SK-N-SH treated with all-trans-retinoic acid at 6 μM for 48 hours (cell line): ENCODE measurements around the gene CPNE5.

Experiments used
- ATAC-seq: fragments of 200-7000 bp; cut with Tn5 transposase; 3 replicates; pipeline ENCODE4 v1.9.1; 2020; ENCODE audit warnings: mild to moderate bottlenecking, moderate library complexity
- ARNTL ChIP-seq: fragments of 450-650 bp; formaldehyde crosslinking; IDR thresholded peaks from 2 replicates; pipeline ENCODE4 v1.5.0; 2020; ENCODE audit warnings: low read depth, mild to moderate bottlenecking, moderate library complexity, borderline replicate concordance
- BACH2 ChIP-seq: fragments of 250-450 bp; sonication (Bioruptor Pico); IDR thresholded peaks from 2 replicates; pipeline ENCODE4 v1.9.0; 2021; ENCODE audit warnings: mild to moderate bottlenecking, borderline replicate concordance
- CSDC2 ChIP-seq: fragments of 250-450 bp; sonication (Bioruptor Pico); IDR thresholded peaks from 2 replicates; pipeline ENCODE4 v1.5.0; 2020; ENCODE audit warnings: mild to moderate bottlenecking, moderate library complexity
- ESRRG ChIP-seq: fragments of 250-450 bp; sonication (Bioruptor Pico); IDR thresholded peaks from 2 replicates; pipeline ENCODE4 v1.6.1; 2021; ENCODE audit warnings: mild to moderate bottlenecking
- GLIS3 ChIP-seq: fragments of 250-450 bp; sonication (Bioruptor Pico); IDR thresholded peaks from 2 replicates; pipeline ENCODE4 v1.5.0; 2020; ENCODE audit warnings: mild to moderate bottlenecking, moderate library complexity
- ISL1 ChIP-seq: fragments of 250-450 bp; sonication (Bioruptor Pico); IDR thresholded peaks from 2 replicates; pipeline ENCODE4 v2.1.2; 2022; ENCODE audit warnings: mild to moderate bottlenecking, moderate library complexity
- OSR1 ChIP-seq: fragments of 250-450 bp; sonication (Bioruptor Pico); IDR thresholded peaks from 2 replicates; pipeline ENCODE4 v1.8.0; 2022; ENCODE audit warnings: moderate library complexity, mild to moderate bottlenecking, inconsistent platforms
- PPARA ChIP-seq: fragments of 250-450 bp; sonication (Bioruptor Pico); IDR thresholded peaks from 2 replicates; pipeline ENCODE4 v1.5.0; 2020; ENCODE audit warnings: mild to moderate bottlenecking, borderline replicate concordance
- RARB ChIP-seq: fragments of 250-450 bp; sonication (Bioruptor Pico); IDR thresholded peaks from 2 replicates; pipeline ENCODE4 v1.8.0; 2021; ENCODE audit warnings: mild to moderate bottlenecking, moderate library complexity
- SNAI2 ChIP-seq: fragments of 250-450 bp; sonication (Bioruptor Pico); IDR thresholded peaks from 2 replicates; pipeline ENCODE4 v1.5.0; 2020; ENCODE audit warnings: mild to moderate bottlenecking, moderate library complexity
- TCF4 ChIP-seq: fragments of 250-450 bp; sonication (Bioruptor Pico); IDR thresholded peaks from 2 replicates; pipeline ENCODE4 v1.8.0; 2021; ENCODE audit warnings: mild to moderate bottlenecking, moderate library complexity, borderline replicate concordance
- TOX ChIP-seq: fragments of 250-450 bp; sonication (Bioruptor Pico); IDR thresholded peaks from 2 replicates; pipeline ENCODE4 v1.8.0; 2021; ENCODE audit warnings: mild to moderate bottlenecking, moderate library complexity, borderline replicate concordance
- ZC3H10 ChIP-seq: fragments of 250-450 bp; sonication (Bioruptor Pico); IDR thresholded peaks from 2 replicates; pipeline ENCODE4 v1.5.1; 2021; ENCODE audit warnings: mild to moderate bottlenecking, moderate library complexity
- ZFP3 ChIP-seq: fragments of 250-450 bp; sonication (Bioruptor Pico); IDR thresholded peaks from 2 replicates; pipeline ENCODE4 v1.5.0; 2020; ENCODE audit warnings: mild to moderate bottlenecking, moderate library complexity
- ZFP30 ChIP-seq: fragments of 450-650 bp; formaldehyde crosslinking; IDR thresholded peaks from 2 replicates; pipeline ENCODE4 v1.5.0; 2022; ENCODE audit warnings: mild to moderate bottlenecking, moderate library complexity
- ZNF565 ChIP-seq: fragments of 450-650 bp; formaldehyde crosslinking; conservative IDR thresholded peaks from 2 replicates; pipeline ENCODE4 v1.5.0; 2020; ENCODE audit warnings: low read depth, mild to moderate bottlenecking, moderate library complexity
- ZNF70 ChIP-seq: fragments of 450-650 bp; formaldehyde crosslinking; IDR thresholded peaks from 2 replicates; pipeline ENCODE4 v1.5.0; 2020; ENCODE audit warnings: mild to moderate bottlenecking, moderate library complexity
- ZNF8 ChIP-seq: fragments of 450-650 bp; formaldehyde crosslinking; IDR thresholded peaks from 2 replicates; pipeline ENCODE4 v1.5.0; 2020; ENCODE audit warnings: mild to moderate bottlenecking, moderate library complexity
- TF ChIP-seq, protein P1 (sequence below): fragments of 250-450 bp; sonication (Bioruptor Pico); IDR thresholded peaks from 2 replicates; pipeline ENCODE4 v1.5.0; 2020; ENCODE audit warnings: mild to moderate bottlenecking, moderate library complexity
- TF ChIP-seq, protein P2 (sequence below): fragments of 250-450 bp; sonication (Bioruptor Pico); IDR thresholded peaks from 2 replicates; pipeline ENCODE4 v1.5.1; 2020; ENCODE audit warnings: low read depth, mild to moderate bottlenecking, moderate library complexity
- TF ChIP-seq, protein P3 (sequence below): fragments of 250-450 bp; sonication (Bioruptor Pico); IDR thresholded peaks from 2 replicates; pipeline ENCODE4 v1.5.1; 2021; ENCODE audit warnings: mild to moderate bottlenecking, moderate library complexity
- TF ChIP-seq, protein P4 (sequence below): fragments of 250-450 bp; sonication (Bioruptor Pico); IDR thresholded peaks from 2 replicates; pipeline ENCODE4 v1.8.0; 2020; ENCODE audit warnings: mild to moderate bottlenecking, moderate library complexity, borderline replicate concordance

Gene CPNE5

DNA sequence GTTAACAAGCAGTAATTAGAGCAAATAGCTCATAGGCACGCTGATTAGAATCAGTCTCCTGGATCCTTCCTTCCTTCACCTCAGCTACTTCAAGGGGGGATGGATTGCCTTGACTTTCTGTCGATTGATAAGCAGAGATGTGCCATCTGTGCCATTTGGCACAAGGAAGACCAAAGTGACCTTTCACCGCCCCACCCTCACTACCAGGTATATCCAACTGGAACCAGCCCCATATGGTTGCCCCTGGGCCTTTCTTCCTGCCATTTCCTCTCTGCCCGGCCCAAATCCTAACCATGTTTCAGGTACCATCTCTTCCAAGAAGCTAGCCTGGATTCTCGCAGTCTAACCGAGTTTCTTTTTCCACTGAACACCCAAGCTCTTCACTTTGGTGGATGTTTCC lies 8.7 kb upstream of the CPNE5 start:
- ATAC-seq: no peak
- TF ChIP-seq ESRRG (CRISPR knock-in tag) (no peak), ISL1 (no peak), CSDC2 (CRISPR knock-in tag) (no peak), SNAI2 (CRISPR knock-in tag) (no peak), BACH2 (CRISPR knock-in tag) (no peak), ZFP3 (CRISPR knock-in tag) (no peak), PPARA (CRISPR knock-in tag) (no peak), ZNF565 (CRISPR knock-in tag) (no peak), ARNTL (CRISPR knock-in tag) (no peak), ZNF8 (CRISPR knock-in tag) (no peak), GLIS3 (CRISPR knock-in tag) (no peak), TOX (CRISPR knock-in tag) (no peak)
- TF ChIP-seq, protein P1, sequence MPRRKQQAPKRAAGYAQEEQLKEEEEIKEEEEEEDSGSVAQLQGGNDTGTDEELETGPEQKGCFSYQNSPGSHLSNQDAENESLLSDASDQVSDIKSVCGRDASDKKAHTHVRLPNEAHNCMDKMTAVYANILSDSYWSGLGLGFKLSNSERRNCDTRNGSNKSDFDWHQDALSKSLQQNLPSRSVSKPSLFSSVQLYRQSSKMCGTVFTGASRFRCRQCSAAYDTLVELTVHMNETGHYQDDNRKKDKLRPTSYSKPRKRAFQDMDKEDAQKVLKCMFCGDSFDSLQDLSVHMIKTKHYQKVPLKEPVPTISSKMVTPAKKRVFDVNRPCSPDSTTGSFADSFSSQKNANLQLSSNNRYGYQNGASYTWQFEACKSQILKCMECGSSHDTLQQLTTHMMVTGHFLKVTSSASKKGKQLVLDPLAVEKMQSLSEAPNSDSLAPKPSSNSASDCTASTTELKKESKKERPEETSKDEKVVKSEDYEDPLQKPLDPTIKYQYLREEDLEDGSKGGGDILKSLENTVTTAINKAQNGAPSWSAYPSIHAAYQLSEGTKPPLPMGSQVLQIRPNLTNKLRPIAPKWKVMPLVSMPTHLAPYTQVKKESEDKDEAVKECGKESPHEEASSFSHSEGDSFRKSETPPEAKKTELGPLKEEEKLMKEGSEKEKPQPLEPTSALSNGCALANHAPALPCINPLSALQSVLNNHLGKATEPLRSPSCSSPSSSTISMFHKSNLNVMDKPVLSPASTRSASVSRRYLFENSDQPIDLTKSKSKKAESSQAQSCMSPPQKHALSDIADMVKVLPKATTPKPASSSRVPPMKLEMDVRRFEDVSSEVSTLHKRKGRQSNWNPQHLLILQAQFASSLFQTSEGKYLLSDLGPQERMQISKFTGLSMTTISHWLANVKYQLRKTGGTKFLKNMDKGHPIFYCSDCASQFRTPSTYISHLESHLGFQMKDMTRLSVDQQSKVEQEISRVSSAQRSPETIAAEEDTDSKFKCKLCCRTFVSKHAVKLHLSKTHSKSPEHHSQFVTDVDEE: no peak
- TF ChIP-seq, protein P2, sequence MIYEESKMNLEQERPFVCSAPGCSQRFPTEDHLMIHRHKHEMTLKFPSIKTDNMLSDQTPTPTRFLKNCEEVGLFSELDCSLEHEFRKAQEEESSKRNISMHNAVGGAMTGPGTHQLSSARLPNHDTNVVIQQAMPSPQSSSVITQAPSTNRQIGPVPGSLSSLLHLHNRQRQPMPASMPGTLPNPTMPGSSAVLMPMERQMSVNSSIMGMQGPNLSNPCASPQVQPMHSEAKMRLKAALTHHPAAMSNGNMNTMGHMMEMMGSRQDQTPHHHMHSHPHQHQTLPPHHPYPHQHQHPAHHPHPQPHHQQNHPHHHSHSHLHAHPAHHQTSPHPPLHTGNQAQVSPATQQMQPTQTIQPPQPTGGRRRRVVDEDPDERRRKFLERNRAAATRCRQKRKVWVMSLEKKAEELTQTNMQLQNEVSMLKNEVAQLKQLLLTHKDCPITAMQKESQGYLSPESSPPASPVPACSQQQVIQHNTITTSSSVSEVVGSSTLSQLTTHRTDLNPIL: no peak
- TF ChIP-seq, protein P3, sequence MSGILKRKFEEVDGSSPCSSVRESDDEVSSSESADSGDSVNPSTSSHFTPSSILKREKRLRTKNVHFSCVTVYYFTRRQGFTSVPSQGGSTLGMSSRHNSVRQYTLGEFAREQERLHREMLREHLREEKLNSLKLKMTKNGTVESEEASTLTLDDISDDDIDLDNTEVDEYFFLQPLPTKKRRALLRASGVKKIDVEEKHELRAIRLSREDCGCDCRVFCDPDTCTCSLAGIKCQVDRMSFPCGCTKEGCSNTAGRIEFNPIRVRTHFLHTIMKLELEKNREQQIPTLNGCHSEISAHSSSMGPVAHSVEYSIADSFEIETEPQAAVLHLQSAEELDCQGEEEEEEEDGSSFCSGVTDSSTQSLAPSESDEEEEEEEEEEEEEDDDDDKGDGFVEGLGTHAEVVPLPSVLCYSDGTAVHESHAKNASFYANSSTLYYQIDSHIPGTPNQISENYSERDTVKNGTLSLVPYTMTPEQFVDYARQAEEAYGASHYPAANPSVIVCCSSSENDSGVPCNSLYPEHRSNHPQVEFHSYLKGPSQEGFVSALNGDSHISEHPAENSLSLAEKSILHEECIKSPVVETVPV (CRISPR knock-in tag): no peak

DNA sequence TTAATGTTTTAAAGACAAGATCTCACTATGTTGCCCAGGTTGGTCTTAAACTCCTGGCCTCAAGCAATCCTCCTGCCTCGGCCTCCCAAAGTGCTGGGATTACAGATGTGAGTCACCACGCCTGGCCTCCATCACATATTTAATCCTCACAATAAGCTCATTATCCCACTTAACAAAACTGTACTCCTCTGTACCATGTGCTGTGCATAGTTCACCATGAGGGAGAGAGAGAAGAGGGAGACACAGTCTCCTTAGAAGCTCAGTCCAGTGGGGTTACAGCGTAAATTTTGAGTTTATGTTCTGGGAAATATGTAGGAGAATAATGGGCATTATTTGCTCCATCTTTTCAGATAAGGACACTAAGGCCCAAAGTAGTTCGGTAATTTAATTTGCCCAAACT lies 7.9 kb upstream of the CPNE5 start:
- TF ChIP-seq TCF4 (CRISPR knock-in tag) (no peak), BACH2 (CRISPR knock-in tag) (no peak), ESRRG (CRISPR knock-in tag) (no peak), ZNF70 (no peak), PPARA (CRISPR knock-in tag) (no peak), ZNF565 (CRISPR knock-in tag) (no peak), RARB (CRISPR knock-in tag) (no peak), ISL1 (no peak), ZFP30 (no peak), ZNF8 (CRISPR knock-in tag) (no peak), CSDC2 (CRISPR knock-in tag) (no peak), GLIS3 (CRISPR knock-in tag) (no peak), TOX (CRISPR knock-in tag) (no peak), SNAI2 (CRISPR knock-in tag) (no peak)
- TF ChIP-seq, protein P4, sequence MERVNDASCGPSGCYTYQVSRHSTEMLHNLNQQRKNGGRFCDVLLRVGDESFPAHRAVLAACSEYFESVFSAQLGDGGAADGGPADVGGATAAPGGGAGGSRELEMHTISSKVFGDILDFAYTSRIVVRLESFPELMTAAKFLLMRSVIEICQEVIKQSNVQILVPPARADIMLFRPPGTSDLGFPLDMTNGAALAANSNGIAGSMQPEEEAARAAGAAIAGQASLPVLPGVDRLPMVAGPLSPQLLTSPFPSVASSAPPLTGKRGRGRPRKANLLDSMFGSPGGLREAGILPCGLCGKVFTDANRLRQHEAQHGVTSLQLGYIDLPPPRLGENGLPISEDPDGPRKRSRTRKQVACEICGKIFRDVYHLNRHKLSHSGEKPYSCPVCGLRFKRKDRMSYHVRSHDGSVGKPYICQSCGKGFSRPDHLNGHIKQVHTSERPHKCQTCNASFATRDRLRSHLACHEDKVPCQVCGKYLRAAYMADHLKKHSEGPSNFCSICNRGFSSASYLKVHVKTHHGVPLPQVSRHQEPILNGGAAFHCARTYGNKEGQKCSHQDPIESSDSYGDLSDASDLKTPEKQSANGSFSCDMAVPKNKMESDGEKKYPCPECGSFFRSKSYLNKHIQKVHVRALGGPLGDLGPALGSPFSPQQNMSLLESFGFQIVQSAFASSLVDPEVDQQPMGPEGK: no peak
- no peak for ATAC-seq

DNA sequence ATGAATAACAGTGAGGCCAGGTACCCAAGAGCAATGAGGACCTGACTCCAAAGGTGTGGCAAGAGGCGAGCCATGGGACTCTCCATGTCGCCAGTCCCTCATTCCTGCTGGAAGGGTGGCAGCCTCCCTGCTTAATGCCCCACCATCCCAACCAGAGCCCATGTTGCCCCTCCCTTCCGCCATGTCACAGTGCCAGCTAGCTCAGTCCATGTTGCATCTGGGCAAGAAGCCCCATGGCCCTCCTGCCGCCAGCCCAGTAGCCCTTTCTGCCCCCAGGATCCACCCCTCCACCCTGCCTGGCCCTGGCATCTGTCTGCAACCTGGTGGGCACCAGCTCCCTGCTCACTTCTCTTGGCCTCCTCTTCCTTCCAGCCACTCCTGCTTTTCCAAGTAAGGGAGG lies 6.0 kb upstream of the CPNE5 start:
- no peak for ATAC-seq
- TF ChIP-seq SNAI2 (CRISPR knock-in tag): no peak
- TF ChIP-seq, protein P3 (CRISPR knock-in tag): no peak
- TF ChIP-seq, protein P2: no peak
- no peak for TF ChIP-seq ZC3H10 (CRISPR knock-in tag)
- TF ChIP-seq ISL1: no peak
- no peak for TF ChIP-seq BACH2 (CRISPR knock-in tag)
- no peak for TF ChIP-seq TCF4 (CRISPR knock-in tag)
- no peak for TF ChIP-seq CSDC2 (CRISPR knock-in tag)
- no peak for TF ChIP-seq RARB (CRISPR knock-in tag)
- no peak for TF ChIP-seq OSR1 (CRISPR knock-in tag)
- TF ChIP-seq, protein P4: no peak
- TF ChIP-seq ESRRG (CRISPR knock-in tag): no peak
- TF ChIP-seq ZNF565 (CRISPR knock-in tag): no peak
- no peak for TF ChIP-seq ARNTL (CRISPR knock-in tag)
- TF ChIP-seq TOX (CRISPR knock-in tag): no peak
- no peak for TF ChIP-seq ZFP3 (CRISPR knock-in tag)
- TF ChIP-seq ZNF70: no peak
